GM19099 (cell line): Measurements from ENCODE around the gene AKR1B15.

Source experiments
- POLR2A ChIP-seq: IDR thresholded peaks from 3 replicates; pipeline ENCODE4 v1.6.1; 2011; ENCODE audit warnings: low read depth; ENCODE audit not compliant: insufficient read length; ENCODE audit errors: extremely low read depth

AKR1B15 gene

DNA sequence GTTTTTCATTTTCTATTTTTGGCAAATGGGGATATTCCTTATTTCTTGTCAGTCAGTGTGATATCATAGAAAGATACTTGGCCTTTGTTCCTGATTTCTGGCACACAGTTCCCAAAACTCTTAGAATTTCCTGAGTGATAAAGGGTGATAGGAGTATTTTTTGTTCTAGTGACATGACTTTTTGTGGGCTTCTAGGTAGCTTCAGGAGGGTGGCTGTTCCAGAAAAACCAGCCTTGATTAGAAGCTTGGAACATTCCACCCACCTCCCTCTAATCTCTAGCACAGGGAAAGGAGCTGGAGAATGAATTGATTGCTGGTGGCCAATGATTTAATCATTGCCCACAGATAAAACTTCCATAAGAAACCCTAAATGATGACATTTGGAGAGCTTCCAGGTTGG lies 80.5 kb downstream of the AKR1B15 start:
- no peak for TF ChIP-seq POLR2A
